Daoy (cell line): ENCODE data around the gene ENPP7. TPM values are rescaled to one million over a fixed set of nuclear protein-coding genes. Genes with fewer than 3 reads are reported as not detected.

Source experiments
- DNase-seq: peaks from one replicate; pipeline ENCODE4 v3.0.0-alpha.2; 2015; ENCODE audit warnings: low read depth
- total RNA-seq: library from RNA; depleted of rRNA; stranded (reverse); fragments of >200 nt; shearing (Covaris generic); gene quantifications from 2 replicates; pipeline ENCODE4 v1.2.3, GENCODE V29; 2014; rRNA removed

Gene ENPP7
- total RNA-seq, 1 experiment from 2014 or later, result not detected

- no peak for DNase-seq
These were observed 61.0 kb downstream of the ENPP7 start for GRCh38 chr17:79791735-79792161.

Other genes with a start within 250 kb of the ENPP7 start
- gene RBFOX3, start 119.9 kb upstream of the ENPP7 start, total RNA-seq, result not detected in 2 replicates
- gene CBX2, start 47.2 kb downstream of the ENPP7 start, total RNA-seq, result 15.2 and 18.3 TPM in 2 replicates
- 4.5 and 4.9 TPM in 2 replicates for gene CBX8, start 66.1 kb downstream of the ENPP7 start, total RNA-seq
- 16.7 and 16.8 TPM in 2 replicates for gene CBX4, start 108.5 kb downstream of the ENPP7 start, total RNA-seq